T-helper 1 cell treated with Interleukin-12 subunit alpha and Interleukin-12 subunit beta and Interleukin-4 antibody, amounts not matched to agents 30 μg/mL and 1 μg/mL, for 36 hours (primary cell): Measurements from ENCODE around the gene HSBP1L1.

Experiments used
- H3K27ac Mint-ChIP-seq: one replicate; pipeline ENCODE4 v1.8.0; 2021; ENCODE audit warnings: mild to moderate bottlenecking, mixed read lengths
- H3K27me3 Mint-ChIP-seq: one replicate; pipeline ENCODE4 v1.8.0; 2021; ENCODE audit warnings: low read depth, mixed read lengths
- H3K36me3 Mint-ChIP-seq: one replicate; pipeline ENCODE4 v1.8.0; 2021; ENCODE audit warnings: low read depth, mixed read lengths
- H3K4me1 Mint-ChIP-seq: one replicate; pipeline ENCODE4 v1.8.0; 2021; ENCODE audit warnings: low read depth, mixed read lengths
- H3K4me3 Mint-ChIP-seq: one replicate; pipeline ENCODE4 v1.8.0; 2021; ENCODE audit warnings: mild to moderate bottlenecking, moderate library complexity, mixed read lengths
- H3K9me3 Mint-ChIP-seq: one replicate; pipeline ENCODE4 v1.8.0; 2021; ENCODE audit warnings: mixed read lengths

HSBP1L1 gene

DNA sequence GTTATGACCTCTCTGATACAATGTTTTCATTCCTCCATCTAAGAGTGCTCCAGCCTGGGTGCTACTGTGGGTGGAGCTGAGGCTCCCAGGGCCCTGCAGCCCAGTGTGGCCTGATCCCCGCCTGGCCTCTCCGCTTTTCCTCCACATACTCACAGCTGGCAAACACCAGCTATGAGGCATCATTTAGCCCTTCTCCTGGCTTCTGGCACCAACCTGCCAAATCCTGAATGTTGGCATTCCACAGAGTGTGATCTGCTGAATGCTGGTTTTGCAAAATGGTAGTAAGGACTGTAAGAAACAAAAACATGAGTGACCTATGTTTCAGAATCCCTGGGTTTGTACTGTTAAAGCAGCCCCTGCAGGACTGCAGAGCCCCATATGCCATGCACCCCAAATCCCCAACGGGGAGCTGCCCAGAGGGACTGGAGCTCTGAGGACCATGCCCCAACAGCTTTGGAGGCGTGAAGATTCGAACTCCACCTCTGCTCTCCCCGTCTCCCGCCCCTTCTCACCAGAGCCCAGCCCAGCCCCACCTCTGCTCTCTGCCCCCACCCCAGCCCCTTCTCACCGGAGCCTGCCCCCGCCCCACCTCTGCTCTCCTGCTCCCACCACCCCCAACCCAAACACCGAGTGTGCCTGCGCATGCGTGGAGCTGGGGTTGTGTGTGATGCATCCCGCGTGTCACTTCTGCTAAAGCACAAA, 17.2 kb upstream of the HSBP1L1 start:
- no peaks in the 10 kb centered on the region for H3K27me3 Mint-ChIP-seq
- H3K4me3 Mint-ChIP-seq = no peak overlapping the region
- peaks cover 26% of the 10 kb centered on the region for H3K4me1 Mint-ChIP-seq
- peaks cover 6% of the 10 kb centered on the region for H3K36me3 Mint-ChIP-seq
- no peaks in the 10 kb centered on the region for H3K9me3 Mint-ChIP-seq
- no peak overlapping the region for H3K27ac Mint-ChIP-seq

DNA sequence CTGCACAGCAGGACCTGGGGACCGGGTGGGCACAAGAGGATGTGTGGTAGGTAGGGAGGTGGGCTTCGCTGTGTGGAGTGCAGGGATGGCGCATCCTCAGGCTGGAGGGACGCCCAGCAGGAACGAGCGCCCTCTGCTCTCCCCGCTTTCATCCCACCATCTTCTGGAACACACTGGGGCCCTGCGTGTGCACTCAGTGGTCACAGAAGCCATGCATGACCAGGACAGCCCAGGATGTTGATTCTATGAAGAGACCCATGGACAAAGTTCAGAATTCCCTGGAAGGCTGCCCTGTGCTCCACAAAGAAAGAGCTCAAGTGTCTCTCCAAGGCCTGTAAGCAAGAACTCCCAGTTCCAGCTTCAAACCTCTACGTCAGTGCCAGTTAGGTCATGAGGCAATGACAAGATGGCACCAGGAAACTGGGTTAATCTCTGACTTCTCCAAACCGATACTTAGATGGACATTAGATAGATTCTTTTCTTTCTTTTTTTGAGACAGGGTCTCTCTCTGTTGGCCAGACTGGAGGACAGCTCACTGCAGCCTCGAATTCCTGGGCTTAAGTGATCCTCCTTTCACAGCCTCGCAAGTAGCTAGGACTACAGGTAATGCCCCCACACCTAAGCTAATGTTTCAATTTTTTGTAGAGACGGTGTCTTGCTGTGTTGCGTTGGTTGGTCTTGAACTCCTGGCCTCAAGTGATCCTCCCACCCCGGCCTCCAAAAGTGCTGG, 16.4 kb upstream of the HSBP1L1 start:
- peaks cover 26% of the 10 kb centered on the region for H3K4me1 Mint-ChIP-seq
- H3K27me3 Mint-ChIP-seq = no peaks in the 10 kb centered on the region
- no peaks in the 10 kb centered on the region for H3K9me3 Mint-ChIP-seq
- H3K27ac Mint-ChIP-seq = no peak overlapping the region
- H3K4me3 Mint-ChIP-seq = no peak overlapping the region
- H3K36me3 Mint-ChIP-seq = peaks cover 3% of the 10 kb centered on the region

DNA sequence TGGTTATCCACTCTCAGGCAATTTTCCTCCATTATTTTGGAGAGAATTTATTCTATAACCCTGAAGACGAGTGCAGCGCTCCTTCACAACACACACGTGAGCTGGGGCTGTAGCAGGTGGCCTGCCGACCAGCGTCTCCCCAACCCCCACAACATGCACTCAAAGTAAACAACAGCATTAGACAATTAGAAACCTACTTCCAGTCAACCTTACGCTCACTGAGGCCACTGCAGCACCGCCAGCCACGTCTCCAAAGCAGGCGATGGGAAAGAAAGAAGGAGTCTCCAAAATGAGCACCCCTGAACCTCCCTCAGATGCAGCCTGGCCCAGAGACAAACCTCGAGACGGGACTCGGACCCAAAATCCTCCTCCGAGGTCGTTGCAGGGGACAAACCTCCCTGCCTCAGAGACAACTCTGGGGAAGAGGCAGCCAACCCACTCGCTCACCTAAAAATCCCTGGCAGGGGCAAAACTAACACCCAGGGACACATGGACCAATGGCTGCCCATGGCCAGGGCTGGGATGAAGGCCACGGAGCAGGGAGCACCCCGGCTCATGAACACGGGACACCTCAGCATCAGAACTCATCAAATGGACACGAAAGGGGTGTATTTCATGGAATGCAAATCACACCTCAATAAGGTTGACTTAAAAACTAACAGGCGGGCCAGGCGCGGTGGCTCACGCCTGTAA, 15.6 kb upstream of the HSBP1L1 start:
- Mint-ChIP-seq H3K27me3 (no peaks in the 10 kb centered on the region), H3K9me3 (no peaks in the 10 kb centered on the region), H3K36me3 (peaks cover 3% of the 10 kb centered on the region), H3K4me1 (peaks cover 26% of the 10 kb centered on the region), H3K4me3 (peak overlapping the region; percentile 17), H3K27ac (no peak overlapping the region)

DNA sequence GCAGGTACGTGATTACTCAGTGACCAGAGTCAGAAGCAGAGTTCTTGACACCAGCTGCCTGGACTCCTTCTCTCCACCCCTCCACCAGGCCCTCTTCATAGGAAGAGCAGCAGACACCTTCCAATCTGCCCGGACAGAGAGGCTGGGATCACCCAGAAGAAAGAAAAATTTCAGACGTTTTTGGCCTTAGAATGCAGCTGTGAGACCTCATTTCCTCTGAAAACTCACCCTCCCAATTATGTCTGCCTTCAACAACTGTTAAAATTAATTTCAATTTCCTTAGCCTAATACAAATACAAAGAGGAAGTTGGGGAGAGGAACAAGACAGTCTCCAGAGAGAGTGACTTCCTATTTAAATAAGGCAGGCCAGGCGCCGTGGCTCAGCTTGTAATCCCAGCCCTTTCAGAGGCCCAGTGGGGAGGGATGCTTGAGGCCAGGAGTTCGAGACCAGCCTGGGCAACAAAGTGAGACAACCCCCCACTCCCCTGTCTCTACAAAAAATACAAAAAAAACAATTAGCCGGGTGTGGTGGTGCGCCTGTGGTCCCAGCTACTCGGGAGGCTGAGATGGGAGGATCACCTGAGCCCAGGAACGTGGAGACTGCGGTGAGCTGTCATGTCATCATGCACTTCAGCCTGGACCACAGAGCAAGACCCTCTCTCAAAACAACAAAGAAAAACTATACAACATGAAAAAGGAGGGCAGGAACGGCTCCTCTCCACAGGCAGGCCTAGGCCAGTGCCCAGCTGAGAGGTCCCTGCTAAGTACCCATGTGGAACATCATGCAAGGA, 14.6 kb upstream of the HSBP1L1 start:
- Mint-ChIP-seq H3K4me1 (peaks cover 17% of the 10 kb centered on the region), H3K27ac (peak overlapping the region; percentile 76), H3K9me3 (no peaks in the 10 kb centered on the region), H3K27me3 (peaks cover 1% of the 10 kb centered on the region), H3K36me3 (peaks cover 3% of the 10 kb centered on the region), H3K4me3 (peak overlapping the region; percentile 83)

DNA sequence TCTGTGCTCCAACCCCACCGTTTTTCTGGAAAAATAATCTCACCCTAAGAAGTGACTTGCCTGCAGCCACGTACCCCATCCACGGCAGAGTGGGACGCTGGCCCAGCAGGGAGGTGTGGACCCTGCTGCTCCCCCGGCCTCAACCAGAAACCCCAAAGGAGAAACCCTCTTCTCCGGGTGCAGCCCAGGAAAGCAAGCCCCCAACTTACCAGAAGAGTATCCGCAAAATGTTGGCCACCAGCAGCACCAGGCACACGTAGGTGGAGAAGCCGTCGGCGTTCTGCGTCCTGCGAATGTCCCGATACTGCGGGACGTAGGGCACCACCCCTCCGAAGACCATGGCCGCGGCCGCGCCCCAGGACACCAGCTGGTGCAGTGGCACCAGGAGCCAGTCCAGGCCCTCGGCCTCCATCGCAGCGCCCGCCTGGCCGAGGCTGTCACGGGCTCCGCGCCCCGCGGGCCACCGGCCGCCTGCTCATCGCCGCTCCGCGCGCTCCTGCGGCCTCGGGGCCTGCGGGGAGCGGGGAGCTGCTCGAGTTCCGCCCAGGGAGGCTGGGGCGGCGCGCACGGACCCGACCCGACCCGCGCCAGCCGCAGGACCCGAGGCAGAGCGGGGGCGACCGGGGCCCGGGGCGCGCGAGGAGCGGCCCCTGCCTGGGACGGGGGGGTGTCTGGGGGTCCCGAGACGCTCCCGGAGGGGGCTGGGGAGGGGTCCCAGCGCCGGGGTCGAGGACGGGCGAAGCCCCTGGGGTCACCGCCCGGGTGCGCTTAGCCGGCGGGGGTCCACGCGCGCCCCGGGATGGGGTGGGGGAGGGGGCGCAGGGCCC, 13.7 kb upstream of the HSBP1L1 start:
- Mint-ChIP-seq H3K27ac (peak overlapping the region; percentile 76), H3K36me3 (peaks cover 3% of the 10 kb centered on the region)

DNA sequence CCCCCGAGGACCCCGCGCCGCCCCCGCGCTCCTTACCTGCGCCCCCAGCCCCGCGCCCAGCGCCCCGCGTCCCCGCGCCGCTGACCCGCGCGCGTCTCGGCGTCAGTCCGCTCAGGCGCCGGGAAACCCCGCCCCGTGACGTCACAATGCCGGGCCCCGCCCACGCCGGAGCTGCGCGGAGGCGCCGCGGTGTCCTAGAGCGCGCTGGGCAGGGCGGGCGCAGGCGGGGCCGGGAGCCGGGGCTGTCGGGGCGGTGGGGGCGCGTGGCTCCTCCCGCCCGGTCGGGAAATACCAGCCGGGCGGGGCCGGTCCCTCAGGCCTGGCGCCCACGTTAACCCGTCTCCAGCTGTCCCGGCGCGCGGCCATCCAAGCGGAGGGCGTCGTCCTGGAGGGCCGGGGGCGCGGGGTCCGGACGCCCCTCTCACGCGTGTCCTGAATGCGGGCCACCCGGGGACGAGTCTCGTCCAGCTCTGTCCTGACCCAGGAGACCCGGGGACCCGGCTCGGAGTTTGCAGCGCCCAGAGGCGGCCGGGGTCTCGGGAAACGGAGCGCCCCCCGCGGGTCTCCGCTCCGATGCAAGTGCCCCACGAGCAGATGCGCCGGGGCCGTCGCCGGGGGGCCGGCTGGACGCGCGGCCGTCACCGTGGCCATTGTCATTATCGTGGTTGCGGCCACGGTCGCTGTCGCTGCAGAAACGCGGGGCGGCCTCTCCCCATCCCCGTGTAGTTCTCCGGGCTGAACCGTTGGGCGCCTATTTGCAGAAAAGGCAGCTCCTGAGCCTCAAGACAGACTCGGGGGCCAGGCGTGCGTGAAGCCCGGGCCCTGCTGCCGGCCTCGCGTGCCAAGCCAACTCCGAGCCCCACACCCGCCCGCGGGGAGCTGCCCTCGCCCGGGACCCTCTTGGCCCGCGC, 12.6 kb upstream of the HSBP1L1 start, which contains the start of gene SLC66A2:
TSS of gene SLC66A2 (minus strand) at position 109 of the 911 bp plus-strand sequence. CDS start 727 bp downstream, outside the sequence.
- H3K9me3 Mint-ChIP-seq = no peaks in the 10 kb centered on the region
- peak within 1 kb of the TSS; percentile 83 for H3K4me3 Mint-ChIP-seq
- peaks cover 14% of the 10 kb centered on the region for H3K4me1 Mint-ChIP-seq
- peaks cover 4% of the 10 kb centered on the region for H3K27me3 Mint-ChIP-seq
- peak within 1 kb of the TSS; percentile 76 for H3K27ac Mint-ChIP-seq
- peaks cover 3% of the 10 kb centered on the region for H3K36me3 Mint-ChIP-seq

More for the DNA sequence above, 13.7 kb upstream of the HSBP1L1 start:
- no peaks in the 10 kb centered on the region for H3K9me3 Mint-ChIP-seq
- peak overlapping the region; percentile 83 for H3K4me3 Mint-ChIP-seq
- H3K4me1 Mint-ChIP-seq = peaks cover 16% of the 10 kb centered on the region
- peaks cover 4% of the 10 kb centered on the region for H3K27me3 Mint-ChIP-seq

DNA sequence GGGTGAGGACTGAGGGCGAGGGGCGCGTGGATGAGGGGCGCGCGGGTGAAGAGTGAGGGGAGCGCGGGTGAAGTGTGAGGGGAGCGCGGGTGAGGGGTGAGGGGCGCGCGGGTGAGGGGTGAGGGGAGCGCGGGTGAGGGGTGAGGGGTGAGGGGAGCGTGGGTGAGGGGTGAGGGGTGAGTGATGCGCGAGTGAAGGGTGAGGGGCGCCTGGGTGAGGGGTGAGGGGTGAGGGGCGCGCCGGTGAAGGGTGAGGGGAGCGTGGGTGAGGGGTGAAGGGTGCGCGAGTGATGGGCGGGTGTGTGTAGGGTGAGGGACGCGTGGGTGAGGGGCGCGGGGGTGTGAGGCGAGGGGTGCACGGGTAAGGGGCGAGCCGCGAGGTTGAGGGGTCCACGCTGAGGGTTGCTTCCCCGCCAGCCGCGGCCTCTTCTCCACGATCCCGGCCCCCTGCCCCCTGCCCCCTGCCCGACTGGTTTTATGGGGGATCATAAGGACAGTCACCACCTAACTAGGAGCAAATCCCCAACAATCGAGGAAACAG, 11.9 kb upstream of the HSBP1L1 start:
- Mint-ChIP-seq H3K4me3 (no peak overlapping the region), H3K9me3 (no peaks in the 10 kb centered on the region), H3K27ac (no peak overlapping the region), H3K4me1 (peaks cover 14% of the 10 kb centered on the region), H3K27me3 (peaks cover 4% of the 10 kb centered on the region), H3K36me3 (peaks cover 3% of the 10 kb centered on the region)

DNA sequence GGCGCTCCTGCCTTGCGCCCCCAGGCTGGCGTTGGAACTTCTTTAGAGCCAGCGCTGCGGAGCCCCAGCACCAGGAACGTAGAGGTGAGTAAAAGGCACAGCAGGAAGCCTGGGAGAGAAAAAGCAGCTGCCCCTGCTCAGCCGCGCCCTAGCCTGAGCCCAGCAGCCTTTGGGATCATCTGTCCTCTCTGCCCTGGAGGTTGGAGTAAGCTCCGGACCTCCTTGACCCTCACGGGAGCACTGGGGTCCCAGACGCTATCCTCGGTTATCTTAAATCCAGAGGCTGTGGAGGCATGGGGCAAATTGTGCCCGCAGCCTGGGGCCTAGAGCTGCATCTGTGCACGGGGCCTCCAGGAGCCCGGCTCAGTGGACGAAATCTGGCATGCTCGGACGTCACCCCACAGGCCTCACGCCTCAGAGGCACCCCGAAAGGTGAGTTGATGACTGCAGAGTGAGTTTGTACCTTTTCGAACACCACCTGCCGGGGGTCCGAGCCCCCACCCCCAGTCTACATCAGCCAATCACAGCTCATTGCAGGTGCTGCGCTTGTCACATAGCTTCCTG, 11.4 kb upstream of the HSBP1L1 start:
- Mint-ChIP-seq H3K36me3 (peaks cover 3% of the 10 kb centered on the region), H3K4me3 (no peak overlapping the region), H3K27ac (no peak overlapping the region), H3K4me1 (peaks cover 14% of the 10 kb centered on the region), H3K27me3 (peaks cover 4% of the 10 kb centered on the region), H3K9me3 (no peaks in the 10 kb centered on the region)

DNA sequence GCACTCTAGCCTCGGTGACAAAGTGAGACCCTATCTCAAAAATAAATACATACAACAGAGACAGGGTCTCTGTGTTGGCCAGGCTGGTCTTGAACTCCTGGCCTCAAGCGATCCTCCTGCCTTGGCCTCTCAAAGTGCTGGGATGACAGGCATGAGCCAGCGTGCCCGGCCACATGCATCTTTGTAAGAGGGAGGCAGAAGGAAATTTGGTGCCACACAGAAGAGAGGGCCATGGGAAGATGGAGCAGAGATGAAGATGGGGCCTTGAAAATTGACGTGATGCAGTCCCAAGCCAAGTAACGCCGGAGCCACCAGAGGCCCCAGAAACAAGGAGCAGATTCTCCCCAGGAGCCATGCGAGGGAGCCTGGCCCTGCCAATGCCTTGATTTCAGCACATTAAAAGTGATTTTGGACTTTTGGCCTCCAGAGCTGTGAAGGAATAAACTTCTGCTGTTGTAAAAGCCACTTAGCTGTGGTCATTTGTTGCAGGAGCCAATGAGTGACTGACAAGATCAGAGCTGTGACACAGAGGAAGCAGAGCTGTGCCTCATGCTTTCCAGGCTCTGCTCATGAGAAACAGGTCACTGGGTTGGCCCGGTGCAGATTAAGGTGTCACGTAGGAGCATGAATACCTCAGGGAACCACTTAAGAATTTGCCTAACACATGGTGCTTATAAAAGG, 10.3 kb upstream of the HSBP1L1 start:
- Mint-ChIP-seq H3K4me1 (peaks cover 14% of the 10 kb centered on the region), H3K27me3 (peaks cover 4% of the 10 kb centered on the region), H3K4me3 (no peak overlapping the region), H3K36me3 (no peaks in the 10 kb centered on the region), H3K27ac (no peak overlapping the region), H3K9me3 (no peaks in the 10 kb centered on the region)

DNA sequence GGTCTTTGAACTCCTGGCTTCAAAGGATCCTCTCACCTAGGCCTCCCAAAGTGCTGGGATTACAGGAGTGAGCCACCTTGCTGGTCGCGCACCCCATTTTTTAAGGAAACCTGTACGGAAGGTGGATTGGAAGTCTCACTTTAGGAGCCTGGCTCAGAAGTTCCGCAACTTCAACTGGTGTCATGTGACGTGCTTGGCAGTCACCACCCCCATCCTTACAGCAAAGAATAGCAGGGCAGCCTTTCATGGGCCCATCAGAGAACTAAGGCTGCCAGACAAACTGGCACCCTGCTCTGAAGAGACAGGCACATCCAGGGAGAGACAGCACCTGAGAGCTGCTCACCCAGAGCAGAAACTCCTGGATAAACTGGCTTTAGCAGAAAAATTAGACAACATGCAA, 9.7 kb upstream of the HSBP1L1 start:
- Mint-ChIP-seq H3K27me3 (peaks cover 4% of the 10 kb centered on the region), H3K4me3 (no peak overlapping the region), H3K27ac (no peak overlapping the region), H3K4me1 (peaks cover 13% of the 10 kb centered on the region), H3K9me3 (no peaks in the 10 kb centered on the region), H3K36me3 (no peaks in the 10 kb centered on the region)

DNA sequence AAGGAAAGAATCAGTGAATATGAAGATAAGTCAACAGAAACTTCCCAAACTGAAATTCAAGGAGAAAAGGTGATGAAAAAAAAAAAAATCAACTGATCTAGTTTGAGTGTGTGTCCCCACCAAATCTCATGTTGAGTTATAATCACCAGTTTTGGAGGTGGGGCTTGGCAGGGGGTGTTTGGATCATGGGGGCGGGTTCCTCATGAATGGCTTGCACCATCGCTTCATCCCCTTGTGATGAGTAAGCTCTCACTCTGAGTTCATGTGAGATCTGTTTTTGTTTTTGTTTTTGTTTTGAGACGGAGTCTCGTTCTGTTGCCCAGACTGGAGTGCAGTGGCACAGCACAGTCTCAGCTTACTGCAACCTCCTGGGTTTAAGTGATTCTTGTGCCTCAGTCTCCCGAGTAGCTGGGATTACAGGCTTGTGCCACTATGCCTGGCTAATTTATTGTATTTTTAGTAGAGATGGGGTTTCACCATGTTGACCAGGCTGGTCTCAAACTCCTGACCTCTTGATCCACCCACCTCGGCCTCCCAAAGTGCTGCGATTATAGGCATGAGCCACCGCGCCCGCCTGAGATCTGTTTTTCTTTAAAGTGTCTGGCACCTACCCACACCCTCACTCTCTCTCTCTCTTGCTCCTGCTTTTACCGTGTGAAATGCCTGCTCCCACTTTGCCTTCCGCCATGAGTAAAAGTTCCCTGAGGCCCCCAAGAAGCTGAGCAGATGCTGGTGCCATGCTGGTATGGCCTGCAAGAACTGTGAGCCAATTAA, 9.0 kb upstream of the HSBP1L1 start:
- Mint-ChIP-seq H3K27ac (no peak overlapping the region), H3K36me3 (no peaks in the 10 kb centered on the region), H3K4me1 (peaks cover 12% of the 10 kb centered on the region), H3K4me3 (no peak overlapping the region), H3K9me3 (no peaks in the 10 kb centered on the region), H3K27me3 (peaks cover 4% of the 10 kb centered on the region)
